B cell (primary cell): ENCODE data around the gene BACE1-AS.

Source experiments
- EZH2 ChIP-seq: IDR thresholded peaks from 2 replicates; pipeline ENCODE4 v1.6.1; 2012; ENCODE audit warnings: borderline replicate concordance, low read depth, mild to moderate bottlenecking, moderate library complexity, low read length; ENCODE audit not compliant: insufficient read depth, poor library complexity, severe bottlenecking
- TF ChIP-seq, protein P1 (sequence below): fragments of 200-600 bp; IDR thresholded peaks from one replicate; pipeline ENCODE4 v1.8.0; 2022; ENCODE audit warnings: antibody characterized with exemption, mild to moderate bottlenecking

DNA sequence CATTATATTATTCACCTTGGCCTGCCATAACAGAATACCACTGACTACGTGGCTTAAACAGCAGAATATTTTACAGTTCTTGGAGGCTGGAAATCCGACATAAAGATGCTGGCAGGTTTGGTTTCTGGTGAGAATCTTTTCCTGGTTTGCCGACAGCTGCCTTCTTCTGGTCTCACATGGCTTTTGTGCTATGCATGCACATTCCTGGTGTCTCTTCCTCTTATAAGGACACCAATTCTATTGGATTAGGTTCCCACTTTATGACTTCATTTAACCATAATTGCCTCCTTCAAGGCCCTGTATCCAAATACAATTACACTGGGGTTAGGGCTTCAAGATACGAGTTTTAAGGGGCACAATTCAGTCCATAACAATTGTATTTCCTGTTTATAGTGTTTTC lies 41.6 kb upstream of the BACE1-AS start:
- TF ChIP-seq, protein P1, sequence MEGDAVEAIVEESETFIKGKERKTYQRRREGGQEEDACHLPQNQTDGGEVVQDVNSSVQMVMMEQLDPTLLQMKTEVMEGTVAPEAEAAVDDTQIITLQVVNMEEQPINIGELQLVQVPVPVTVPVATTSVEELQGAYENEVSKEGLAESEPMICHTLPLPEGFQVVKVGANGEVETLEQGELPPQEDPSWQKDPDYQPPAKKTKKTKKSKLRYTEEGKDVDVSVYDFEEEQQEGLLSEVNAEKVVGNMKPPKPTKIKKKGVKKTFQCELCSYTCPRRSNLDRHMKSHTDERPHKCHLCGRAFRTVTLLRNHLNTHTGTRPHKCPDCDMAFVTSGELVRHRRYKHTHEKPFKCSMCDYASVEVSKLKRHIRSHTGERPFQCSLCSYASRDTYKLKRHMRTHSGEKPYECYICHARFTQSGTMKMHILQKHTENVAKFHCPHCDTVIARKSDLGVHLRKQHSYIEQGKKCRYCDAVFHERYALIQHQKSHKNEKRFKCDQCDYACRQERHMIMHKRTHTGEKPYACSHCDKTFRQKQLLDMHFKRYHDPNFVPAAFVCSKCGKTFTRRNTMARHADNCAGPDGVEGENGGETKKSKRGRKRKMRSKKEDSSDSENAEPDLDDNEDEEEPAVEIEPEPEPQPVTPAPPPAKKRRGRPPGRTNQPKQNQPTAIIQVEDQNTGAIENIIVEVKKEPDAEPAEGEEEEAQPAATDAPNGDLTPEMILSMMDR = no peak
- no peak for TF ChIP-seq EZH2
